Panc1 (cell line): ENCODE measurements around the gene KIF26B. TPM values are rescaled to one million over a fixed set of nuclear protein-coding genes. Genes with fewer than 3 reads are reported as not detected.

Source experiments
- ATAC-seq: fragments of 200-7000 bp; cut with Tn5 transposase; 2 replicates; pipeline ENCODE4 v1.9.1; 2020; ENCODE audit warnings: mild to moderate bottlenecking, moderate library complexity
- BruUV-seq: library from RNA; stranded (reverse); fragments of 400-500 nt; replicated peaks from 2 replicates; lab custom pipeline; 2021; lab: Mats Ljungman, UMichigan
- CTCF ChIA-PET: fragments of 300-600 bp; sonication (Branson Sonifier 250); formaldehyde crosslinking; loops from one replicate; lab custom pipeline; 2022; ENCODE audit warnings: antibody characterized with exemption; lab: Charles Lee
- POLR2A ChIA-PET: fragments of 300-600 bp; sonication (Branson Sonifier 250); formaldehyde crosslinking; loops from one replicate; lab custom pipeline; 2022; ENCODE audit warnings: antibody characterized with exemption; lab: Charles Lee
- DNase-seq: peaks from one replicate; pipeline ENCODE4 v3.0.0-alpha.2; 2010; ENCODE audit warnings: low read depth, low spot score
- H3K27ac ChIP-seq: 2 replicates; pipeline ENCODE4 v1.5.1; 2011; ENCODE audit warnings: mild to moderate bottlenecking, low read length, inconsistent platforms
- H3K27me3 ChIP-seq: fragments of 200-500 bp; sonication (Bioruptor generic); 2 replicates; pipeline ENCODE4 v1.6.0; 2014; ENCODE audit warnings: low read length, inconsistent platforms; ENCODE audit not compliant: control insufficient read depth, insufficient read depth
- H3K36me3 ChIP-seq: fragments of 200-500 bp; sonication (Bioruptor generic); 2 replicates; pipeline ENCODE4 v1.5.1; 2014; ENCODE audit warnings: inconsistent platforms, mild to moderate bottlenecking, low read length, moderate library complexity; ENCODE audit not compliant: control insufficient read depth, insufficient read depth
- H3K4me1 ChIP-seq: 2 replicates; pipeline ENCODE4 v1.5.1; 2011; ENCODE audit warnings: inconsistent platforms, mild to moderate bottlenecking, low read length, moderate library complexity; ENCODE audit not compliant: control insufficient read depth, insufficient read depth
- H3K4me3 ChIP-seq, 2 experiments: 2 replicates each; pipeline ENCODE4 v1.5.1; 2011 to 2012; ENCODE audit warnings: low read depth in 2 of 2, low read length in 2 of 2, mild to moderate bottlenecking in 2 of 2, inconsistent platforms in 1 of 2, moderate library complexity in 1 of 2
- H3K9me3 ChIP-seq: fragments of 200-500 bp; sonication (Bioruptor generic); 2 replicates; pipeline ENCODE4 v1.5.1; 2014; ENCODE audit warnings: low read depth, mild to moderate bottlenecking, inconsistent platforms, low read length, moderate library complexity; ENCODE audit not compliant: control insufficient read depth, insufficient read depth
- POLR2AphosphoS5 ChIP-seq: IDR thresholded peaks from 2 replicates; pipeline ENCODE4 v1.6.1; 2012; ENCODE audit warnings: mild to moderate bottlenecking, low read depth, low read length, moderate library complexity
- SIN3A ChIP-seq: IDR thresholded peaks from 2 replicates; pipeline ENCODE4 v1.6.1; 2012; ENCODE audit warnings: low read depth, mild to moderate bottlenecking, low read length, moderate library complexity, borderline replicate concordance; ENCODE audit not compliant: insufficient read depth
- TCF7L2 ChIP-seq: IDR thresholded peaks from 2 replicates; pipeline ENCODE4 v1.6.1; 2011; ENCODE audit warnings: mild to moderate bottlenecking, low read depth, low read length, inconsistent platforms
- in situ Hi-C: cut with HindIII; loops from 2 replicates; pipeline ENCODE4 v1.10.0; 2016; ENCODE audit warnings: low sequenced_read_pairs, low pct_unique_long_range_greater_than_20kb
- intact Hi-C: fragments of 100-400 bp; cut with micrococcal nuclease; formaldehyde crosslinking; loops from one replicate; pipeline ENCODE4 v1.10.0; 2022; ENCODE audit not compliant: unreplicated experiment
- total RNA-seq: library from RNA; stranded (reverse); gene quantifications from one replicate; pipeline ENCODE4 v1.2.1, GENCODE V29; 2021; ENCODE audit not compliant: unreplicated experiment
- TF ChIP-seq, protein P1 (sequence below): fragments of 450-650 bp; IDR thresholded peaks from 2 replicates; pipeline ENCODE4 v1.5.1; 2017; ENCODE audit warnings: mild to moderate bottlenecking
- TF ChIP-seq, protein P2 (sequence below), 2 experiments: IDR thresholded peaks; 2 replicates each; pipeline ENCODE4 v1.6.1; 2011 to 2012; ENCODE audit warnings: low read depth in 2 of 2, control low read depth in 1 of 2, low read length in 1 of 2, mild to moderate bottlenecking in 1 of 2, moderate library complexity in 1 of 2; ENCODE audit not compliant: insufficient read depth in 1 of 2

KIF26B gene
- total RNA-seq, 1 experiment from 2014 or later = 0.33 TPM

DNA sequence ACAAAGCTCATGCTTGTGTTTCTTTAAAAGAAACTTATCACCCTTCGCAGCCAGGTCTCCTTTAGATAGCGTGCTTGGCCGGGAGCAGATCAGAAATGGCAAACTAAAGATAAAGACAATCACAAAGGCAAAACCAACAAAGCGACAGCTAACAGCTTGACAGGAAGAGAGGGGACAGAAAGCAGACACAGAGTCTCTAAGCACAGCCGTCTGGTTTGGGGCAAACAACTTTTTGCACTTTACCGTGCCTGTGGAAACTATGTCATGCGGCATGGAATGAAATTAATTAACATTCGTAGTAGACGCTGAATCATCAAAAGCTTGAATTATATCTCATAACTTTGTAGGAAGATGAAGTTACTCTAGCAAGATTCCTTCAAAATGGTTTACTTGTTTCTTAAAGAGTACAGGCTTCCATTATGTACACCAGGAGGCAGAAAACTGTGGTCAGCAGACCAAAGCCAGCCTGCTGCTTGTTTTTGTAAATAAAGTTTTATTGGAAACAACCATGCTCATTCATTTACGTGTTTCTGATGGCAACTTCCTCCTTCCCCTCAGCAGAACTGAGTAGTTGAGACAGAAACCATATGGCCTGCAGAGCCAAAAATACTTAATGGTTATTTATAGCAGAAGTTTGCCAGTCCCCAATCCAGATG, 183.2 kb downstream of the KIF26B start:
- H3K27ac ChIP-seq = no peak overlapping the region
- H3K4me3 ChIP-seq = no peak overlapping the region
- DNase-seq = no peak
- no peaks in the 10 kb centered on the region for H3K27me3 ChIP-seq
- BruUV-seq = no TSS peak
- ATAC-seq = no peak
- no peaks in the 10 kb centered on the region for H3K36me3 ChIP-seq
- ChIA-PET POLR2A (no interaction called here), CTCF (interaction anchor here (0.7 kb wide), 1 partner anchor 939 kb away, joined by 6 read pairs; no protein-coding TSS in a partner anchor)
- H3K9me3 ChIP-seq = no peaks in the 10 kb centered on the region
- no peaks in the 10 kb centered on the region for H3K4me1 ChIP-seq
- intact Hi-C loops = no loop called here
- in situ Hi-C loops = no loop called here
- TF ChIP-seq TCF7L2 (no peak), POLR2AphosphoS5 (no peak), SIN3A (no peak)
- TF ChIP-seq, protein P1, sequence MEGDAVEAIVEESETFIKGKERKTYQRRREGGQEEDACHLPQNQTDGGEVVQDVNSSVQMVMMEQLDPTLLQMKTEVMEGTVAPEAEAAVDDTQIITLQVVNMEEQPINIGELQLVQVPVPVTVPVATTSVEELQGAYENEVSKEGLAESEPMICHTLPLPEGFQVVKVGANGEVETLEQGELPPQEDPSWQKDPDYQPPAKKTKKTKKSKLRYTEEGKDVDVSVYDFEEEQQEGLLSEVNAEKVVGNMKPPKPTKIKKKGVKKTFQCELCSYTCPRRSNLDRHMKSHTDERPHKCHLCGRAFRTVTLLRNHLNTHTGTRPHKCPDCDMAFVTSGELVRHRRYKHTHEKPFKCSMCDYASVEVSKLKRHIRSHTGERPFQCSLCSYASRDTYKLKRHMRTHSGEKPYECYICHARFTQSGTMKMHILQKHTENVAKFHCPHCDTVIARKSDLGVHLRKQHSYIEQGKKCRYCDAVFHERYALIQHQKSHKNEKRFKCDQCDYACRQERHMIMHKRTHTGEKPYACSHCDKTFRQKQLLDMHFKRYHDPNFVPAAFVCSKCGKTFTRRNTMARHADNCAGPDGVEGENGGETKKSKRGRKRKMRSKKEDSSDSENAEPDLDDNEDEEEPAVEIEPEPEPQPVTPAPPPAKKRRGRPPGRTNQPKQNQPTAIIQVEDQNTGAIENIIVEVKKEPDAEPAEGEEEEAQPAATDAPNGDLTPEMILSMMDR = no peak
- TF ChIP-seq, protein P2, sequence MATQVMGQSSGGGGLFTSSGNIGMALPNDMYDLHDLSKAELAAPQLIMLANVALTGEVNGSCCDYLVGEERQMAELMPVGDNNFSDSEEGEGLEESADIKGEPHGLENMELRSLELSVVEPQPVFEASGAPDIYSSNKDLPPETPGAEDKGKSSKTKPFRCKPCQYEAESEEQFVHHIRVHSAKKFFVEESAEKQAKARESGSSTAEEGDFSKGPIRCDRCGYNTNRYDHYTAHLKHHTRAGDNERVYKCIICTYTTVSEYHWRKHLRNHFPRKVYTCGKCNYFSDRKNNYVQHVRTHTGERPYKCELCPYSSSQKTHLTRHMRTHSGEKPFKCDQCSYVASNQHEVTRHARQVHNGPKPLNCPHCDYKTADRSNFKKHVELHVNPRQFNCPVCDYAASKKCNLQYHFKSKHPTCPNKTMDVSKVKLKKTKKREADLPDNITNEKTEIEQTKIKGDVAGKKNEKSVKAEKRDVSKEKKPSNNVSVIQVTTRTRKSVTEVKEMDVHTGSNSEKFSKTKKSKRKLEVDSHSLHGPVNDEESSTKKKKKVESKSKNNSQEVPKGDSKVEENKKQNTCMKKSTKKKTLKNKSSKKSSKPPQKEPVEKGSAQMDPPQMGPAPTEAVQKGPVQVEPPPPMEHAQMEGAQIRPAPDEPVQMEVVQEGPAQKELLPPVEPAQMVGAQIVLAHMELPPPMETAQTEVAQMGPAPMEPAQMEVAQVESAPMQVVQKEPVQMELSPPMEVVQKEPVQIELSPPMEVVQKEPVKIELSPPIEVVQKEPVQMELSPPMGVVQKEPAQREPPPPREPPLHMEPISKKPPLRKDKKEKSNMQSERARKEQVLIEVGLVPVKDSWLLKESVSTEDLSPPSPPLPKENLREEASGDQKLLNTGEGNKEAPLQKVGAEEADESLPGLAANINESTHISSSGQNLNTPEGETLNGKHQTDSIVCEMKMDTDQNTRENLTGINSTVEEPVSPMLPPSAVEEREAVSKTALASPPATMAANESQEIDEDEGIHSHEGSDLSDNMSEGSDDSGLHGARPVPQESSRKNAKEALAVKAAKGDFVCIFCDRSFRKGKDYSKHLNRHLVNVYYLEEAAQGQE (IDR thresholded peaks at IDR 0.05; ENCODE audit: insufficient read depth in 1 of 2, low read depth in 2 of 2, low read length in 1 of 2) = no peak

DNA sequence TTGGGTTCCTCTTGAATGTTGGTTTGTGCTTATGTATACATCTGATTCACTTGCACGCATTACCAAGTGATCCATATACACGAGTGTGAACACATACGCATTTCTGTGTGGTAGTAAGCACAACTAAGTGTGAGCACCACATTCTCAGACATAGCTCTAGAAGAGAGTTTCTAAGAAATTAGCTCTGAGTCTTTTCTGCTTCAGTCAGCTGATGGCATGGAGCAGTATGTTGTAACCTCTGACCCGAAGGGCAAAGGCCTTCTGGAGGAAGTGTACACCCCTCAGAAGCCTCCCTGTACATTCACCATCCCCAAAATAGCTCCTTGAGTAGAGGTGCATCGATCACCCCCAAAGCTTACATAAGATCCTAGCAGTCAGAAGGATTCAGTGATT, 183.7 kb downstream of the KIF26B start:
- Histone ChIP-seq H3K4me3 (no peak overlapping the region), H3K27ac (no peak overlapping the region), H3K36me3 (no peaks in the 10 kb centered on the region), H3K4me1 (no peaks in the 10 kb centered on the region), H3K9me3 (no peaks in the 10 kb centered on the region), H3K27me3 (no peaks in the 10 kb centered on the region)
- no peak for ATAC-seq
- no TSS peak for BruUV-seq
- POLR2A ChIA-PET = no interaction called here
- DNase-seq = no peak
- TF ChIP-seq, protein P1 = no peak
- TF ChIP-seq TCF7L2 (no peak), SIN3A (no peak), POLR2AphosphoS5 (no peak)
- TF ChIP-seq, protein P2 (IDR thresholded peaks at IDR 0.05; ENCODE audit: insufficient read depth in 1 of 2, low read depth in 2 of 2, low read length in 1 of 2) = no peak
- intact Hi-C loops (no loop called here), in situ Hi-C loops (no loop called here)
- CTCF ChIA-PET = interaction anchor here (0.7 kb wide), 1 partner anchor 940 kb away, joined by 6 read pairs; no protein-coding TSS in a partner anchor
